Measurements from ENCODE around the gene SDHB. TPM values are rescaled to one million over a fixed set of nuclear protein-coding genes. Genes with fewer than 3 reads are reported as not detected.

The SDHB gene
- total RNA-seq, 2 experiments from 2014 or later, result 105 to 106 TPM

DNA sequence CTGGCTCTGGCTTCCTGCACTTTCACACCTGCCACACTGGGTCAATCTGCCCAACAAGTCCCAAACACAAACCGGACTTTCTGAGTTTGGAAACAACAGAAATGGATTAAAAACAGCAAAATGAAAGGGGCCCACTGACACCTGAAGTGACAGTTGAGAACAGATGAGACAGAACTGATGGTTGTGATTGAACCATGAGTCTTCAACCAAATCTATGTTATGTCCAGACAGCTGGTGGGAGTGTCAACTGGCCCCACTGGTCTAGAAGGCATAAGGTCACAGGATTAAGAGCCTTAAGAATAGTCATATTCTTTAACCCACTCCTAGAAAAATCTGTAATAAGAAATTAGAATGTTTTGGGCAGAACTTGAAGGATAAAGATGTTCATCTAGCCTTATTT, 29.1 kb downstream of the SDHB start:
- Histone ChIP-seq H3K79me2 (ENCODE audit: insufficient read depth, low read depth, low read length) (no peaks in the 10 kb centered on the region), H2AFZ (ENCODE audit: low read length) (no peak overlapping the region), H3K36me3 (ENCODE audit: insufficient read depth, low read length) (peaks cover 97% of the 10 kb centered on the region), H3K4me1 (ENCODE audit: insufficient read depth, low read length, poor library complexity, severe bottlenecking) (no peaks in the 10 kb centered on the region), H3K27ac (ENCODE audit: low read depth, low read length, poor library complexity, severe bottlenecking) (no peak overlapping the region), H4K20me1 (ENCODE audit: insufficient read depth, low read length) (no peaks in the 10 kb centered on the region), H3K9me3 (ENCODE audit: low read length) (no peaks in the 10 kb centered on the region), H3K4me3 (ENCODE audit: low read depth, low read length, poor library complexity, severe bottlenecking) (no peak overlapping the region), H3K9me2 (ENCODE audit: insufficient read depth, low read length) (no peaks in the 10 kb centered on the region), H3K4me2 (ENCODE audit: low read length) (no peak overlapping the region)
- no peak for TF ChIP-seq CTCF (conservative IDR thresholded peaks at IDR 0.05; ENCODE audit: low read length)
- no peak for TF ChIP-seq EZH2phosphoT487 (IDR thresholded peaks at IDR 0.05; ENCODE audit: borderline replicate concordance, low read depth, low read length)
- CTCF ChIA-PET (ENCODE audit: unreplicated experiment), result no interaction called here
- DNase-seq (ENCODE audit: low spot score), result no peak
- POLR2A ChIA-PET, result interaction anchor here (0.6 kb wide), 1 partner anchor 333 kb away, joined by 3 read pairs; no protein-coding TSS in a partner anchor
- intact Hi-C loops (cut with micrococcal nuclease; ENCODE audit: unreplicated experiment), result no loop called here
- no TSS peak for BruUV-seq (replicated peaks)

DNA sequence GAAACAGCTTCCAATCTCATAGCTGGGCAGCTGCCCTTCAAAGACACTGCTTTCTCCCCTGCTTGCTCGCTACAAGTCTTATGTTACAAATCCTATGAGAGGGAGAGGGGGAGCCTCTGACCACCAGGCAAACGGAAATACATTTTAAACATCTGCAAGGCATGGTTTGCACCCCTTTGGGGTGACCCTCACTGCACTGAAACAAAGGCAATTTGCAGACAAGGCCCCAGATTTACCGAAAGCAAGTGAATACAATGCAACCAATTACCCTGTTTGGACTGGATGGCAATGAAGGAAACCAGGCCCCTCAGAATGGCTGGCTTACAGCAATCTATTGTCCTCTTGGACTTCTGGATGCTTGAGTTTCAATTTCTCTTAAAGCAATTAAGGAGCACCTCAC, 30.3 kb downstream of the SDHB start:
- POLR2A ChIA-PET, result interaction anchor here (0.6 kb wide), 1 partner anchor 14 kb away, joined by 3 read pairs; no protein-coding TSS in a partner anchor
- CTCF ChIA-PET (ENCODE audit: unreplicated experiment), result no interaction called here
- H3K4me2 ChIP-seq (ENCODE audit: low read length), result no peak overlapping the region
- peaks cover 98% of the 10 kb centered on the region for H3K36me3 ChIP-seq (ENCODE audit: insufficient read depth, low read length)
- DNase-seq (ENCODE audit: low spot score), result no peak
- intact Hi-C loops (cut with micrococcal nuclease; ENCODE audit: unreplicated experiment), result no loop called here
- no peaks in the 10 kb centered on the region for H3K9me2 ChIP-seq (ENCODE audit: insufficient read depth, low read length)
- no peaks in the 10 kb centered on the region for H4K20me1 ChIP-seq (ENCODE audit: insufficient read depth, low read length)
- H3K4me1 ChIP-seq (ENCODE audit: insufficient read depth, low read length, poor library complexity, severe bottlenecking), result no peaks in the 10 kb centered on the region
- TF ChIP-seq CTCF (conservative IDR thresholded peaks at IDR 0.05; ENCODE audit: low read length), result no peak
- TF ChIP-seq EZH2phosphoT487 (IDR thresholded peaks at IDR 0.05; ENCODE audit: borderline replicate concordance, low read depth, low read length), result no peak
- H3K9me3 ChIP-seq (ENCODE audit: low read length), result no peaks in the 10 kb centered on the region
- BruUV-seq (replicated peaks), result no TSS peak
- H2AFZ ChIP-seq (ENCODE audit: low read length), result no peak overlapping the region
- no peaks in the 10 kb centered on the region for H3K79me2 ChIP-seq (ENCODE audit: insufficient read depth, low read depth, low read length)
- H3K4me3 ChIP-seq (ENCODE audit: low read depth, low read length, poor library complexity, severe bottlenecking), result no peak overlapping the region
- H3K27ac ChIP-seq (ENCODE audit: low read depth, low read length, poor library complexity, severe bottlenecking), result no peak overlapping the region

DNA sequence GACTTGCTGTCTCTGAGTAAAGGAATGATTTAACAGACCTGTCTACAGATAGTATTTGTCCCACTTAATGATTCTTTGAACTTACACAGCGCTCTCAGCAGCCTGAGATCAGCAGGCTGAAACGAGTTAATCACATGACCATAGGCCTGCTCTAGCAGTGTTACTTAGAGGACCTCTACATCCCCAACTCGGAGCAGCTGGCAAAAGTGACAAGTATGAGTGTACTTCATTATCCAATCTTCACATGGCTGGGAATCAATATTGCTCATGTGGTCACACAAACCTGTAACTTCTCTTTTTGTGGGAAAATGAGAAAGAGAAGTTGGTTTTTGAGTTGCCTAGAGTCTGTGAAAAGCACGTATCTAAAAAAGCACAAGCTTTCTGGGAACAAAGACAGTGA, 30.7 kb downstream of the SDHB start:
- TF ChIP-seq CTCF (conservative IDR thresholded peaks at IDR 0.05; ENCODE audit: low read length) (no peak), EZH2phosphoT487 (IDR thresholded peaks at IDR 0.05; ENCODE audit: borderline replicate concordance, low read depth, low read length) (no peak)
- H3K9me2 ChIP-seq (ENCODE audit: insufficient read depth, low read length), result no peaks in the 10 kb centered on the region

More for the DNA sequence above, 30.7 kb downstream of the SDHB start:
- ChIA-PET CTCF (ENCODE audit: unreplicated experiment) (no interaction called here), POLR2A (no interaction called here)
- Histone ChIP-seq H3K36me3 (ENCODE audit: insufficient read depth, low read length) (peaks cover 98% of the 10 kb centered on the region), H4K20me1 (ENCODE audit: insufficient read depth, low read length) (no peaks in the 10 kb centered on the region), H3K79me2 (ENCODE audit: insufficient read depth, low read depth, low read length) (no peaks in the 10 kb centered on the region), H3K4me3 (ENCODE audit: low read depth, low read length, poor library complexity, severe bottlenecking) (no peak overlapping the region), H2AFZ (ENCODE audit: low read length) (no peak overlapping the region), H3K9me3 (ENCODE audit: low read length) (no peaks in the 10 kb centered on the region), H3K4me1 (ENCODE audit: insufficient read depth, low read length, poor library complexity, severe bottlenecking) (no peaks in the 10 kb centered on the region), H3K27ac (ENCODE audit: low read depth, low read length, poor library complexity, severe bottlenecking) (no peak overlapping the region), H3K4me2 (ENCODE audit: low read length) (no peak overlapping the region)
- intact Hi-C loops (cut with micrococcal nuclease; ENCODE audit: unreplicated experiment), result no loop called here
- no TSS peak for BruUV-seq (replicated peaks)
- no peak for DNase-seq (ENCODE audit: low spot score)
